NCI-H2227 treated with DMSO at 0.1 percent for 48 hours (cell line): Measurements from ENCODE around the gene EGFLAM.

Experiments
- DNase-seq: peaks from one replicate; lab custom pipeline; 2025; lab: John Stamatoyannopoulos, UW

The EGFLAM gene

GRCh38 chr5:38448568-38449350, 190.4 kb downstream of the EGFLAM start:
- DNase-seq: no peak

DNA sequence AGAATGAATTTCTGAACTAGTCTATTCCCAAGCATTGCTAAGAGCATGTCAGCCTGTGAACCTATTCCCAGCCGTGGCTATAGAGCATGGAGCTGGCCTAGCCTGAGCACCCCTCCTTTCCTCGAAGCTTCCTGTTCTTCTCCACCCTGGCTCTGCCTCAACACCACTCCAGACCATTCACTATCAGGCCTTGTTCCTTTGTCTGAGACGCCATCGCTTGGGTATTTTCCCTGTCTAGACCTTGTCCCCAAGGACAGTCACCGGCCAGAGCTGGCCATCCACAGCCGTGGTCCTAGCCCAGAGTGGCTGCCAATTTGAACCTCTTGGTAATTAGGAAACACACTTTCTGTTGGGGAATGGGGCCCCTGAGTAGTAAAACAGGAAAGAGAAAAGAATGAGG, 192.3 kb downstream of the EGFLAM start:
- no peak for DNase-seq

DNA sequence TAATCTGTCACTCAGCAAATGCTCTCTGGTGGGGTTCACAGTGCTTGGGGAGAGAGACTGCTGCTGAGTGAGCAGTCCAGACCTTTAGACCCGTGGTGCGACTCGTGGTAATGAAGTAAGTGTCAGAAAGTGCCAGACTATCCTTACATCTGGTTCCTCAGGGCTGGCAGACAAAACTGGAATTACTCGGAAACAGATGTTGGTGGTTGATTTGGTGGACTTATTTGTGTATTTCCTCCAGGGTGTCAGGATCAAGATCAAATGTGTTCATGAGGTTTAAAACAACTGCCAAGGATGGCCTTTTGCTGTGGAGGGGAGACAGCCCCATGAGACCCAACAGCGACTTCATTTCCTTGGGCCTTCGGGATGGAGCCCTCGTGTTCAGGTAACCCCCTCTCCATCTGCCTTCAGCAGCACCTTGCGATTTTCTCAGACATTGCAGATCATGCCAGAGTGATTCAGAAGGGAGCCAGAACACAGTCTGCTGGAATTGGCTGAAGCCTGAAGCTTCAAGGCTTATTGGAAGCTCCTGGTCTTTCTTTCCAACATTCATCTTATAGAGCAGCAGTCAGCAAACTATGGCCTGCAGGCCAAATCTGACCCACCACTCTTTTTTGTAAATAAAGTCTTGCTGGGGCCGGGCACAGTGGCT, 192.8 kb downstream of the EGFLAM start:
- DNase-seq: no peak

DNA sequence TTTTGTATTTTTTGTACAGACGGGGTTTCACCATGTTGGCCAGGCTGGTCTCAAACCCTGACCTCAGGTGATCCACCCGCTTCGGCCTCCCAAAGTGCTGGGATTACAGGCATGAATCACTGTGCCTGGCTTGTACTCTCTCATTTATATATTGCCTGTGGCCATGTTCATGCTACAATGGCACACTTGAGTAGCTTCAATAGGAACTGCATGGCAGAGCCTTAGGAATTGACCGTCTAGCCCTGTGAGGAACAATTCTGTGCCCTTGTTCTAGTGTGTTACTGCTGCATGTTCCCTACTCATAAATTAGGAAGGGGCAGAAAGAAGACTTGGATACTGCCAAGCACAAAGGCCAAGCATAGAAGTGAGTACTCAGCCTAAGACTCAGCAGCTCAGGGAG, 193.8 kb downstream of the EGFLAM start:
- no peak for DNase-seq

DNA sequence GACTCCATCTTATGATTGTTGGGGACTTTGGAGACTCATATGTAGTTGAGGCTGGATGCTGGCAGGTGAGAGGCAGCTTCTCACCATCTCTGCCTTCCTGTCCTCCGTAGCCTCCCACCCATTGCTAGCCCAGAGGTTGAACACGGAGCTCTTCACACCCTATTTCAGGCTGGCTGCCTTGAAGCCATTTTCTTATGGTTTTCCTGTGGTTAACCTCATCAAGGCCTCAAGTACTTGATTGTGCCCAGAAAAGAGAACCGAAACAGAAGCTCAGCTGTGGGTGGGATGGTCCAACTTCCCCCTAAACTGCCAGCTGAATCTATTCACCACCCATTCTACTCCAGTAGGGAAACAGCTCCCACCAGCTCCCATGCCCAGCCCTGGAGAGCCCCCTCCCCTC, 195.1 kb downstream of the EGFLAM start:
- DNase-seq: no peak

- no peak for DNase-seq
Measured at GRCh38 chr5:38453921-38454320, 195.6 kb downstream of the EGFLAM start.

GRCh38 chr5:38455796-38456330, 197.5 kb downstream of the EGFLAM start:
- DNase-seq: no peak

GRCh38 chr5:38456657-38457399, 198.5 kb downstream of the EGFLAM start:
- no peak for DNase-seq

DNA sequence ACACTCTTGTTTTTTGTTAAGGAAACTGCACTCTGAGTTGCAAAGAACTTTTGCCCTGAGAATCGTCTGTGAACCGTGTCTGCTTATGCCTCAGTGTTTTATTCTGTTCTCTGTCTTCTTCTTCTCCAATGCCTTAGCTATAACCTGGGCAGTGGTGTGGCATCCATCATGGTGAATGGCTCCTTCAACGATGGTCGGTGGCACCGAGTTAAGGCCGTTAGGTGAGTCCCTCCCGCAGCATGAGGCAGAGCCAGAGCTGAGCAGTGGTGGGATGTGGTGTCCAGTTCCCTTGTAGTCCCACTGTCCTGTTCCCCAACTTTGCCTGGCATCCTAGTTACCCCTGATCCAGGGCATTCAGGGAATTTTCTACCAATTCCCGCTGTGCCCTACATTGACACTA, 199.8 kb downstream of the EGFLAM start:
- DNase-seq: no peak

- DNase-seq: no peak
Measured at GRCh38 chr5:38462976-38463633, 204.7 kb downstream of the EGFLAM start.

GRCh38 chr5:38463634-38464521, 205.5 kb downstream of the EGFLAM start:
- no peak for DNase-seq

GRCh38 chr5:38465061-38465460, 206.7 kb downstream of the EGFLAM start:
- DNase-seq: no peak

GRCh38 chr5:38465702-38466423, 207.5 kb downstream of the EGFLAM start:
- DNase-seq: no peak

DNA sequence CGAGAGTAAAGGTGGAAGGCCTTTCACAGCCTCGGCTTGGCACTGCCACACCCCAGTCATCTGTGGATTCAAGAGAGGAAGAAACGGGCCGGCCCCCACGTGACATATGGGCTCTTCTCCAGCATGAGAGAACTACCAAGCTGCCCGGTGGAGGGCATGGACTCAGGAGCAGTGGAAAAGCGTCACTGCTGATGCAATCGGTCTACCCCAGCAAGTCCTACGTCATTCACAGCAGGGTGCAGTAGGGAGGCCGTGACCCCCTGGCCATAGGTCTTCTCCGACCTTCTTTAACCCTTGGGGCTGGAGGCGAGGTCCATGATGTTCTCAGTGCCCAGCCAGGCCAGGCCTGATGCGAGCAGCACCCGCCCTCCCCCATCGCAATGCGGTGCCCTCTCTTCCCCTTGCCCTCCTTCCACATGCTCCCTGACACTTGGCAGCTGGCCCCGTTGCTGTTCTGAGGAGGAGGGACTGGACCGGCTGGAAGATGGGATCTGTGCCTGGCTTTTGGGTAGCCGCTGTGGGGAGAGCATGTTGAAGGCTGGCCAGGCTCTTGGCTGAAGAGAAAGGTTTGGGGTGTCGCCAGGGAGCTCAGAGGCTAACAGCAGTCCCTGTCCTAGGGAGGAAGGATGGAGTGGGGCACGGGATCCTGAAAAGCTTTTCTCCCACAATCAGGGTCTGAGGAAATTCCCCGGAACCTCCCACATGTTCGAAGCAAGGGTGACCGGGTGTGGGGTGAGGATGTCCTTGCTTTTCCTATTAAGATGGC, 208.2 kb downstream of the EGFLAM start:
- DNase-seq: no peak

DNA sequence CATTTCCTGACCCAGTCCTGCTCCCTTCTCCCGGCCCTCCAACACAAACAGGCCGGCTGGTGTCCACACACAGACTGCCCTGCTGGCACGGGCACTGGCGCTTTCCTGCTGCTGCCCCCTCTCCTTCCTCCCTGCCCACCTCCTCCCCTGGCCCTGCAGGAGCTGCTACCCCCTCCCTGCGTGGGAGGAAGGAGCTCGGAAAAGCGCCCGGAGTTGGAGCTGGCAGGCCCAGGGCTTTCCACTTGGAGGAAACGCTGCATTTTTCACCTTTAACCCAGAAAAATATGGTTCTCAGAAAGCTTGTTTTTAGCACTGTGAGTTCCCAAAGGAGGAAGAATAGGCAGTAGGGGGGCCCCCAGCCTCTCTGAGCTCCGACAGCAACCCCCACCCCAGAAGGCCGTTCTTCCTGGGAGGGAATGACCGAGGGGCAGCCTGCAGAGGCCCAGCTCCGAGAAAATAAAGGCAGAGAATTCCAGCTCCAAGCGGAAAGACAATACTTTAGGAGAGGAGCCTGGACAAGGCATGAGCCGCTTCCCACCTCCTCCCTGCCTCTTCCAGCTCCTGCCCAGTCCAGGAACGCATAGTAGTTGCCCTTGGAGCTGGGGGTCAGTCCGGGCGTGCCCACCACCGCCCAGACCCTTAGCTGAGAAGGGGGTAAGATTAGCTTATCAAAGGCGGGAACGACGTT, 209.1 kb downstream of the EGFLAM start:
- DNase-seq: no peak

GRCh38 chr5:38468202-38468673, 209.9 kb downstream of the EGFLAM start:
- no peak for DNase-seq

- no peak for DNase-seq
Measured at GRCh38 chr5:38468978-38469706, 210.8 kb downstream of the EGFLAM start.

DNA sequence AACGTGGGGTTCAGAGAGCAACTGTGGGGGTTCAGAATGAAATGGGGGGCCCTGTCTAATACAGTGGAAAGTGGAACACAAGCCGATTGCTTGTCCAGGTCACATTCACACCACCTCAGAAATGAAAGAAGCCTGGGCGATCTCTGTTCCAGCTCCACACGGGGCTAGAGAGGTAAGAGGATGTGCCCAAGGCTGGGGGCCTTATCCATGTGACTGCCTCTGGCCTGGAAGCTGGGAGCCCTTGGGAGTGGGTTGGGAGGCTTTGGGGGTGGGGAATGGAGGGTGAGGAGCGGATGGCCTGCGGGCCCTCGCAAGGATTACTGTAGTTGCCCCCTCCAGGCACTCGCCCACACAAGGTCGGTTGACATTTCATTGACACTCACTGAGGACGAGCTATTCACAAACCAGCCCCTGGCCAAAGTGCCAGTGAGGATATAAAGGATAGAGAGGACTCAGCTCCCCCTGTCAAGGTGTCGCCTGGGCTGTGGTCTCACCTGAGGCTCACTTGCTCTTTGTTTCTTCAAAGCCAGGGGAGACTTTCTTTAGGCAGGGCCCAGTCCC, 211.4 kb downstream of the EGFLAM start:
- DNase-seq: no peak
